Chondrocyte (in vitro differentiated cells): ENCODE results near the gene SPOCK1. TPM values are rescaled to one million over a fixed set of nuclear protein-coding genes. Genes with fewer than 3 reads are reported as not detected.

Experiments
- DNase-seq: peaks from one replicate; pipeline ENCODE4 v3.0.0; 2021; ENCODE audit warnings: mixed read lengths, low spot score
- H3K27ac Mint-ChIP-seq: one replicate; pipeline ENCODE4 v1.8.0; 2021; ENCODE audit warnings: mild to moderate bottlenecking, moderate library complexity, mixed read lengths; ENCODE audit not compliant: unreplicated experiment
- H3K27me3 Mint-ChIP-seq: 2 replicates; pipeline ENCODE4 v1.8.0; 2021; ENCODE audit warnings: low read depth, mixed read lengths
- H3K36me3 Mint-ChIP-seq: 2 replicates; pipeline ENCODE4 v1.8.0; 2021; ENCODE audit warnings: low read depth, mixed read lengths
- H3K4me1 Mint-ChIP-seq: 2 replicates; pipeline ENCODE4 v1.8.0; 2021; ENCODE audit warnings: low read depth, mild to moderate bottlenecking, mixed read lengths
- H3K4me3 Mint-ChIP-seq: one replicate; pipeline ENCODE4 v1.8.0; 2021; ENCODE audit warnings: mild to moderate bottlenecking, moderate library complexity, mixed read lengths; ENCODE audit not compliant: unreplicated experiment
- H3K9me3 Mint-ChIP-seq: 2 replicates; pipeline ENCODE4 v1.8.0; 2021; ENCODE audit warnings: low read depth, mixed read lengths
- CTCF ChIP-seq: fragments of 200-600 bp; sonication (generic); IDR thresholded peaks from 2 replicates; pipeline ENCODE4 v1.5.0; 2021; ENCODE audit warnings: antibody characterized with exemption, mild to moderate bottlenecking, moderate library complexity
- total RNA-seq: library from RNA; stranded (reverse); gene quantifications from 3 replicates; pipeline ENCODE4 v1.2.1, GENCODE V29; 2021

The SPOCK1 gene
- total RNA-seq, 1 donor from 2014 or later, result 127 TPM

- Mint-ChIP-seq H3K27ac (no peak overlapping the region), H3K4me1 (peaks cover 9% of the 10 kb centered on the region), H3K4me3 (no peak overlapping the region), H3K27me3 (no peaks in the 10 kb centered on the region), H3K9me3 (no peaks in the 10 kb centered on the region), H3K36me3 (no peaks in the 10 kb centered on the region)
- no peak for DNase-seq
- TF ChIP-seq CTCF, result no peak
These were observed 50.3 kb downstream of the SPOCK1 start for GRCh38 chr5:137448868-137449267.

DNA sequence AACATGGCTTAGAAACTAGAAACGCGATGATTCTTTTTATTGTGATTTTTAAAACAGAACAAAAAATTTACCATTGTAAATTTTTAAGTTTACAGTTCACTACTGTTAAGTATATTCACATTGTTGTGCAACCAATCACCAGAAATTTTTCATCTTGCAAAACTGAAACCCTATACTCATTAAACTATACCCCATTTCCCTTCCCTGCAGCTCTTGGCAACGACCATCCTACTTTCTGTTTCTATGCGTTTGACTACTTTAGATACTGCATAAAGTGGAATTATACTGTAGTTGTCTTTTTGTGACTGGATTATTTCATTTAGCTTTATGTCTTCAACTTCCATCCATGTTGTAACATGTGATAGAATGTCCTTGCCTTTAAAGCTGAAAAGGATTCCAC is 52.5 kb downstream of the SPOCK1 start:
- no peak for TF ChIP-seq CTCF
- no peaks in the 10 kb centered on the region for H3K27me3 Mint-ChIP-seq
- H3K27ac Mint-ChIP-seq, result no peak overlapping the region
- no peaks in the 10 kb centered on the region for H3K36me3 Mint-ChIP-seq
- peaks cover 9% of the 10 kb centered on the region for H3K4me1 Mint-ChIP-seq
- H3K4me3 Mint-ChIP-seq, result no peak overlapping the region
- no peaks in the 10 kb centered on the region for H3K9me3 Mint-ChIP-seq
- DNase-seq, result no peak

- Mint-ChIP-seq H3K4me3 (no peak overlapping the region), H3K36me3 (no peaks in the 10 kb centered on the region), H3K9me3 (no peaks in the 10 kb centered on the region), H3K4me1 (peaks cover 10% of the 10 kb centered on the region), H3K27me3 (no peaks in the 10 kb centered on the region), H3K27ac (no peak overlapping the region)
- DNase-seq, result no peak
- TF ChIP-seq CTCF, result no peak
These were observed 53.0 kb downstream of the SPOCK1 start for GRCh38 chr5:137446151-137446550.

GRCh38 chr5:137442660-137443059 is 56.5 kb downstream of the SPOCK1 start:
- no peak overlapping the region for H3K27ac Mint-ChIP-seq

DNA sequence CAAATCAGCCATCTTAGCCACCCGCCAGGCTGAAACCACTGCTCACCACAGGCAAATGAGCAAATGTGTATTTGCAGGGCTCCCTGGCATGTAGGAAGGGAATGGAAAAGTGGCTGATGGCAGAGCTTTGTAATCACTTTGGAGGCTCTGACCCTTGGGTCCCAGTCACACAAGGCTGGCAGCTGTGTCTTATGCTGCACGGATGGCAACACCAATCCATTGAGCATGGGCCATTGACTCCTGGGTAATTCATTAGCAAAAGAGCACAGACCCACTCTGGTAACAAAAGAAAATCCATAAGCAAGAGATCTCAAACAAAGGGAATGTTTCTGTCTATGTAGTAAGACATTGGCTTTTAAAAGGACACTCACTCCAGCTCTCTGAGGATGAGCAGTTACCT is 57.6 kb downstream of the SPOCK1 start:
- no peak for TF ChIP-seq CTCF
- no peaks in the 10 kb centered on the region for H3K36me3 Mint-ChIP-seq
- no peak overlapping the region for H3K4me3 Mint-ChIP-seq
- H3K4me1 Mint-ChIP-seq, result peaks cover 32% of the 10 kb centered on the region
- DNase-seq, result no peak
- no peaks in the 10 kb centered on the region for H3K27me3 Mint-ChIP-seq
- H3K27ac Mint-ChIP-seq, result no peak overlapping the region
- no peaks in the 10 kb centered on the region for H3K9me3 Mint-ChIP-seq

More at GRCh38 chr5:137442660-137443059, 56.5 kb downstream of the SPOCK1 start:
- TF ChIP-seq CTCF, result no peak
- Mint-ChIP-seq H3K36me3 (no peaks in the 10 kb centered on the region), H3K9me3 (no peaks in the 10 kb centered on the region), H3K27me3 (no peaks in the 10 kb centered on the region), H3K4me3 (no peak overlapping the region), H3K4me1 (peaks cover 28% of the 10 kb centered on the region)
- DNase-seq, result no peak
